Cardiac fibroblast (primary cell): ENCODE measurements around the gene SUCNR1.

Experiments
- DNase-seq, 2 donors: peaks; one replicate each; pipeline versions ENCODE4 v3.0.0 to v3.0.0-alpha.2; 2010; ENCODE audit warnings: low read depth in 2 of 2
- H3K4me3 ChIP-seq, 2 donors: replicated peaks in 1 of 2; 1 replicate in 1 of 2; 2 replicates in 1 of 2; pipeline ENCODE4 v1.5.1; 2011; ENCODE audit warnings: low read depth in 2 of 2, low read length in 2 of 2, mild to moderate bottlenecking in 2 of 2, moderate library complexity in 1 of 2
- CTCF ChIP-seq: IDR thresholded peaks from one replicate; pipeline ENCODE4 v1.5.1; 2011; ENCODE audit warnings: low read depth, mild to moderate bottlenecking, low read length, inconsistent platforms

The SUCNR1 gene

GRCh38 chr3:151901644-151902285 lies 28.3 kb downstream of the SUCNR1 start:
- no peak for TF ChIP-seq CTCF
- no peak overlapping the region for H3K4me3 ChIP-seq
- peak in 1 of 2 donors; percentile 47 for DNase-seq

- no peak for TF ChIP-seq CTCF
- DNase-seq, result peak; percentile 74 to 82
- no peak overlapping the region for H3K4me3 ChIP-seq
Observed at GRCh38 chr3:151903501-151903991, 30.1 kb downstream of the SUCNR1 start.

- no peak for TF ChIP-seq CTCF
- no peak overlapping the region for H3K4me3 ChIP-seq
- no peak for DNase-seq
Observed at GRCh38 chr3:151905647-151906046, 32.2 kb downstream of the SUCNR1 start.

- H3K4me3 ChIP-seq, result no peak overlapping the region
- DNase-seq, result no peak
- TF ChIP-seq CTCF, result no peak
Observed at GRCh38 chr3:151906751-151907150, 33.3 kb downstream of the SUCNR1 start.

- no peak for DNase-seq
- no peak overlapping the region for H3K4me3 ChIP-seq
- TF ChIP-seq CTCF, result no peak
Observed at GRCh38 chr3:151908399-151908798, 35.0 kb downstream of the SUCNR1 start.

- DNase-seq, result no peak
- H3K4me3 ChIP-seq, result no peak overlapping the region
- TF ChIP-seq CTCF, result no peak
Observed at GRCh38 chr3:151909681-151910405, 36.4 kb downstream of the SUCNR1 start.
